Measurements from ENCODE around the gene TMPRSS6.

DNA sequence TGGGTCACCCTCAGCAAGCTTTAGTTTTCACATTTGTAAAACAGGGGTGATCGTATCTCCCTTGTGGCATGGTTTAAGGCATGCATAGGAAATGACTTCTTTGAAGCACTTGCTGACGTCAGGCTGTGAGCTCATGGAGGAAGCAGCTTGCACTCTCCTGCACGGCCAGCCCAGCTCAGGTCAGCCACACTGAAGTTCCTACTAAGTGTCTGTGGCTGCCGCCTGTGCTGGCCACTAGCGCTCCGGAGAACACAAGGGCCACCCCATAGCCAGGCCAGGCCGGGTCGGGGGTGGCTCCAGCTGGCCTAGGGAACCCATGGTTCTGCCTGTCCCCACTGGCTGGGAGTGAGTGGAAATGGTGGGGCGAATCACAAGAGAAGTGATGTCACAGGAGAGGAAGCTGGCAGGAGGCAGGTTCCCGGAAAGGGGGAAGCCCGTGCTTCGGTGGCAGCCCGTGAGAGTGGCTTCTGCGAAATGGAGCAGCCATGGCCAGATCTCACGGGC is 29.8 kb downstream of the TMPRSS6 start:
- TF ChIP-seq, protein P1, sequence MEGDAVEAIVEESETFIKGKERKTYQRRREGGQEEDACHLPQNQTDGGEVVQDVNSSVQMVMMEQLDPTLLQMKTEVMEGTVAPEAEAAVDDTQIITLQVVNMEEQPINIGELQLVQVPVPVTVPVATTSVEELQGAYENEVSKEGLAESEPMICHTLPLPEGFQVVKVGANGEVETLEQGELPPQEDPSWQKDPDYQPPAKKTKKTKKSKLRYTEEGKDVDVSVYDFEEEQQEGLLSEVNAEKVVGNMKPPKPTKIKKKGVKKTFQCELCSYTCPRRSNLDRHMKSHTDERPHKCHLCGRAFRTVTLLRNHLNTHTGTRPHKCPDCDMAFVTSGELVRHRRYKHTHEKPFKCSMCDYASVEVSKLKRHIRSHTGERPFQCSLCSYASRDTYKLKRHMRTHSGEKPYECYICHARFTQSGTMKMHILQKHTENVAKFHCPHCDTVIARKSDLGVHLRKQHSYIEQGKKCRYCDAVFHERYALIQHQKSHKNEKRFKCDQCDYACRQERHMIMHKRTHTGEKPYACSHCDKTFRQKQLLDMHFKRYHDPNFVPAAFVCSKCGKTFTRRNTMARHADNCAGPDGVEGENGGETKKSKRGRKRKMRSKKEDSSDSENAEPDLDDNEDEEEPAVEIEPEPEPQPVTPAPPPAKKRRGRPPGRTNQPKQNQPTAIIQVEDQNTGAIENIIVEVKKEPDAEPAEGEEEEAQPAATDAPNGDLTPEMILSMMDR (IDR thresholded peaks at IDR 0.05) = no peak
- no peak for TF ChIP-seq EP300 (IDR thresholded peaks at IDR 0.05; ENCODE audit: low read depth)

Data from transverse colon (tissue), 3 donors.